ENCODE results near the gene SLC35A2. TPM values are rescaled to one million over a fixed set of nuclear protein-coding genes. Genes with fewer than 3 reads are reported as not detected.

SLC35A2 gene
- total RNA-seq, 1 donor from 2014 or later: 34.6 TPM

GRCh38 chrX:48940404-48940955 is 29.0 kb upstream of the SLC35A2 start:
- peaks cover 5% of the 10 kb centered on the region for H3K9me3 Mint-ChIP-seq (ENCODE audit: unreplicated experiment)
- H3K27me3 Mint-ChIP-seq (ENCODE audit: unreplicated experiment): no peaks in the 10 kb centered on the region
- no peak for DNase-seq (ENCODE audit: extremely low spot score, unreplicated experiment)
- H3K4me1 Mint-ChIP-seq (ENCODE audit: unreplicated experiment): peaks cover 9% of the 10 kb centered on the region
- no peak overlapping the region for H3K4me3 Mint-ChIP-seq (ENCODE audit: unreplicated experiment)
- no peak for TF ChIP-seq CTCF (IDR thresholded peaks at IDR 0.05)
- no peak overlapping the region for H3K27ac Mint-ChIP-seq (ENCODE audit: unreplicated experiment)
- peaks cover 5% of the 10 kb centered on the region for H3K36me3 Mint-ChIP-seq (ENCODE audit: unreplicated experiment)

GRCh38 chrX:48939524-48940228 is 28.2 kb upstream of the SLC35A2 start:
- Mint-ChIP-seq H3K4me1 (ENCODE audit: unreplicated experiment) (peaks cover 9% of the 10 kb centered on the region), H3K27me3 (ENCODE audit: unreplicated experiment) (no peaks in the 10 kb centered on the region), H3K27ac (ENCODE audit: unreplicated experiment) (no peak overlapping the region), H3K36me3 (ENCODE audit: unreplicated experiment) (peaks cover 5% of the 10 kb centered on the region), H3K4me3 (ENCODE audit: unreplicated experiment) (no peak overlapping the region), H3K9me3 (ENCODE audit: unreplicated experiment) (peaks cover 5% of the 10 kb centered on the region)
- TF ChIP-seq CTCF (IDR thresholded peaks at IDR 0.05): no peak
- DNase-seq (ENCODE audit: extremely low spot score, unreplicated experiment): no peak

GRCh38 chrX:48938721-48939425 is 27.4 kb upstream of the SLC35A2 start:
- no peak for TF ChIP-seq CTCF (IDR thresholded peaks at IDR 0.05)
- H3K4me1 Mint-ChIP-seq (ENCODE audit: unreplicated experiment): peaks cover 9% of the 10 kb centered on the region
- DNase-seq (ENCODE audit: extremely low spot score, unreplicated experiment): no peak
- H3K27ac Mint-ChIP-seq (ENCODE audit: unreplicated experiment): no peak overlapping the region
- peaks cover 8% of the 10 kb centered on the region for H3K36me3 Mint-ChIP-seq (ENCODE audit: unreplicated experiment)
- H3K9me3 Mint-ChIP-seq (ENCODE audit: unreplicated experiment): peaks cover 5% of the 10 kb centered on the region
- no peak overlapping the region for H3K4me3 Mint-ChIP-seq (ENCODE audit: unreplicated experiment)
- H3K27me3 Mint-ChIP-seq (ENCODE audit: unreplicated experiment): no peaks in the 10 kb centered on the region

GRCh38 chrX:48937054-48937907 is 25.8 kb upstream of the SLC35A2 start:
- no peak for TF ChIP-seq CTCF (IDR thresholded peaks at IDR 0.05)
- Mint-ChIP-seq H3K27ac (ENCODE audit: unreplicated experiment) (peak overlapping the region; percentile 9), H3K9me3 (ENCODE audit: unreplicated experiment) (peaks cover 8% of the 10 kb centered on the region), H3K4me1 (ENCODE audit: unreplicated experiment) (peaks cover 9% of the 10 kb centered on the region), H3K36me3 (ENCODE audit: unreplicated experiment) (peaks cover 16% of the 10 kb centered on the region), H3K27me3 (ENCODE audit: unreplicated experiment) (no peaks in the 10 kb centered on the region), H3K4me3 (ENCODE audit: unreplicated experiment) (no peak overlapping the region)
- no peak for DNase-seq (ENCODE audit: extremely low spot score, unreplicated experiment)

All from osteocyte (in vitro differentiated cells).